Neuronal stem cell (in vitro differentiated cells): Measurements from ENCODE around the gene TECRL. TPM values are rescaled to one million over a fixed set of nuclear protein-coding genes. Genes with fewer than 3 reads are reported as not detected.

ENCODE experiments used
- DNase-seq: peaks from one replicate; pipeline ENCODE4 v3.0.0-alpha.2; 2013; ENCODE audit warnings: low spot score
- H2AFZ ChIP-seq: one replicate; pipeline ENCODE4 v1.6.1; 2013; ENCODE audit warnings: mild to moderate bottlenecking, low read length, inconsistent platforms
- H2AK5ac ChIP-seq: 2 replicates; pipeline ENCODE4 v1.6.1; 2013; ENCODE audit warnings: low read depth, mild to moderate bottlenecking, inconsistent platforms, low read length, moderate library complexity, mixed read lengths
- H2BK120ac ChIP-seq: 2 replicates; pipeline ENCODE4 v1.6.1; 2013; ENCODE audit warnings: low read depth, mild to moderate bottlenecking, inconsistent platforms, low read length, moderate library complexity, mixed read lengths
- H2BK12ac ChIP-seq: one replicate; pipeline ENCODE4 v1.6.1; 2013; ENCODE audit warnings: low read length, inconsistent platforms
- H2BK15ac ChIP-seq: 2 replicates; pipeline ENCODE4 v1.6.1; 2013; ENCODE audit warnings: mild to moderate bottlenecking, low read length, inconsistent platforms, mixed read lengths
- H2BK5ac ChIP-seq: one replicate; pipeline ENCODE4 v1.6.1; 2013; ENCODE audit warnings: inconsistent platforms, mild to moderate bottlenecking, low read length, moderate library complexity
- H3K14ac ChIP-seq: one replicate; pipeline ENCODE4 v1.6.1; 2013; ENCODE audit warnings: low read length, inconsistent platforms
- H3K18ac ChIP-seq: 2 replicates; pipeline ENCODE4 v1.6.1; 2013; ENCODE audit warnings: low read length, inconsistent platforms
- H3K23ac ChIP-seq: 2 replicates; pipeline ENCODE4 v1.6.1; 2013; ENCODE audit warnings: low read depth, mild to moderate bottlenecking, mixed read lengths, low read length, inconsistent platforms; ENCODE audit not compliant: poor library complexity
- H3K27ac ChIP-seq: replicated peaks from 3 replicates; pipeline ENCODE4 v1.5.1; 2013; ENCODE audit warnings: low read length, inconsistent platforms
- H3K27me3 ChIP-seq, 3 experiments: 2 replicates each; pipeline ENCODE4 v1.6.1; 2013; ENCODE audit warnings: low read length in 3 of 3, mild to moderate bottlenecking in 2 of 3, inconsistent platforms in 1 of 3, low read depth in 1 of 3, mixed read lengths in 1 of 3, moderate library complexity in 1 of 3; ENCODE audit not compliant: control insufficient read depth in 3 of 3, insufficient read depth in 3 of 3
- H3K36me3 ChIP-seq, 2 donors: replicated peaks in 1 of 2; 2 replicates each; pipeline ENCODE4 v1.6.1; 2013; ENCODE audit warnings: low read length in 2 of 2; ENCODE audit not compliant: control insufficient read depth in 2 of 2, insufficient read depth in 2 of 2
- H3K4ac ChIP-seq: 2 replicates; pipeline ENCODE4 v1.6.1; 2013; ENCODE audit warnings: inconsistent platforms, mild to moderate bottlenecking, low read length, moderate library complexity
- H3K4me1 ChIP-seq, 2 donors: 1 replicate in 1 of 2; 2 replicates in 1 of 2; pipeline ENCODE4 v1.6.1; 2013; ENCODE audit warnings: low read length in 2 of 2, low read depth in 1 of 2; ENCODE audit not compliant: control insufficient read depth in 2 of 2, insufficient read depth in 1 of 2
- H3K4me2 ChIP-seq: one replicate; pipeline ENCODE4 v1.6.1; 2013; ENCODE audit warnings: mild to moderate bottlenecking, low read length, inconsistent platforms; ENCODE audit not compliant: insufficient read depth, poor library complexity, severe bottlenecking
- H3K4me3 ChIP-seq, 2 donors: 2 replicates each; pipeline ENCODE4 v1.5.1; 2013; ENCODE audit warnings: low read length in 2 of 2, mild to moderate bottlenecking in 2 of 2, inconsistent platforms in 1 of 2, moderate library complexity in 1 of 2
- H3K79me1 ChIP-seq: one replicate; pipeline ENCODE4 v1.6.1; 2013; ENCODE audit warnings: low read depth, mild to moderate bottlenecking, inconsistent platforms, low read length, moderate library complexity
- H3K9ac ChIP-seq: one replicate; pipeline ENCODE4 v1.6.1; 2013; ENCODE audit warnings: mild to moderate bottlenecking, low read depth, low read length, inconsistent platforms; ENCODE audit not compliant: poor library complexity
- H3K9me3 ChIP-seq, 2 donors: replicated peaks in 1 of 2; 2 replicates each; pipeline versions ENCODE3 to v1.6.1; 2013; ENCODE audit warnings: low read length in 2 of 2, mild to moderate bottlenecking in 2 of 2, inconsistent platforms in 1 of 2, low read depth in 1 of 2, mixed read lengths in 1 of 2, moderate library complexity in 1 of 2; ENCODE audit not compliant: control insufficient read depth in 2 of 2, insufficient read depth in 1 of 2
- H4K8ac ChIP-seq: one replicate; pipeline ENCODE4 v1.6.1; 2013; ENCODE audit warnings: low read depth, mild to moderate bottlenecking, inconsistent platforms, low read length, moderate library complexity
- H4K91ac ChIP-seq: one replicate; pipeline ENCODE4 v1.6.1; 2013; ENCODE audit warnings: low read length, low read depth, mild to moderate bottlenecking, inconsistent platforms; ENCODE audit not compliant: poor library complexity
- WGBS, 2 donors: extraction: QIAGEN DNeasy Blood & Tissue Kit; methylation state at CpG; one replicate each; pipeline ENCODE4 v1.1.7; 2013; ENCODE audit warnings: missing lambda C conversion rate in 2 of 2, mixed read lengths in 1 of 2; ENCODE audit not compliant: insufficient read length in 2 of 2, insufficient replicate concordance in 1 of 2; ENCODE audit errors: extremely low coverage in 2 of 2; 5-methylcytosine and 5-hydroxymethylcytosine counted together
- polyA plus RNA-seq, 2 experiments: library from polyadenylated mRNA; stranded (reverse); fragments of 200-250 nt; gene quantifications; one replicate each; pipeline ENCODE4 v1.2.3, GENCODE V29; 2013

TECRL gene
- polyA plus RNA-seq (2013, experiment 1 of 2): not detected
- not detected for polyA plus RNA-seq (2013, experiment 2 of 2)

- no peaks in the 10 kb centered on the region for H3K4me1 ChIP-seq
- no peak within 1 kb of the TSS for H2BK120ac ChIP-seq
- H2BK15ac ChIP-seq: no peak within 1 kb of the TSS
- no peak within 1 kb of the TSS for H3K23ac ChIP-seq
- no peak for DNase-seq
- no peak within 1 kb of the TSS for H2BK5ac ChIP-seq
- H3K27ac ChIP-seq: no peak within 1 kb of the TSS
- H3K27me3 ChIP-seq: no peaks in the 10 kb centered on the region
- no CpG with 5 or more reads among the region's 4 CpGs for WGBS, 2 donors
- no peak within 1 kb of the TSS for H4K8ac ChIP-seq
- H3K4me2 ChIP-seq: no peak within 1 kb of the TSS
- no peak within 1 kb of the TSS for H3K4ac ChIP-seq
- H3K14ac ChIP-seq: no peak within 1 kb of the TSS
- H2BK12ac ChIP-seq: no peak within 1 kb of the TSS
- H3K9ac ChIP-seq: no peak within 1 kb of the TSS
- no peak within 1 kb of the TSS for H3K18ac ChIP-seq
- H2AK5ac ChIP-seq: no peak within 1 kb of the TSS
- H3K4me3 ChIP-seq: no peak within 1 kb of the TSS
- H2AFZ ChIP-seq: peak within 1 kb of the TSS; percentile 7
- H3K36me3 ChIP-seq: no peaks in the 10 kb centered on the region
- no peaks in the 10 kb centered on the region for H3K9me3 ChIP-seq
- no peak within 1 kb of the TSS for H4K91ac ChIP-seq
- no peaks in the 10 kb centered on the region for H3K79me1 ChIP-seq
Observed at GRCh38 chr4:64409300-64409699, at the start of gene TECRL. TECRL (minus strand) TSS chr4:64409450; CDS start chr4:64409351, 99 bp downstream.

GRCh38 chr4:64432674-64433073 is 23.4 kb upstream of the TECRL start:
- Histone ChIP-seq H4K91ac (no peak overlapping the region), H3K4ac (no peak overlapping the region), H2BK15ac (no peak overlapping the region), H2AFZ (no peak overlapping the region), H3K9ac (no peak overlapping the region), H2BK5ac (no peak overlapping the region), H3K27me3 (no peaks in the 10 kb centered on the region), H3K79me1 (peaks cover 1% of the 10 kb centered on the region), H3K4me1 (no peaks in the 10 kb centered on the region), H2BK12ac (no peak overlapping the region), H3K4me2 (no peak overlapping the region), H3K4me3 (peak overlapping the region in 1 of 2 donors; percentile 53), H2BK120ac (no peak overlapping the region), H3K9me3 (no peaks in the 10 kb centered on the region), H2AK5ac (no peak overlapping the region), H3K23ac (no peak overlapping the region), H3K18ac (no peak overlapping the region), H3K14ac (peak overlapping the region; percentile 9), H3K27ac (no peak overlapping the region), H3K36me3 (no peaks in the 10 kb centered on the region), H4K8ac (no peak overlapping the region)
- DNase-seq: no peak
- no CpG with 5 or more reads among the region's 10 CpGs for WGBS, 2 donors

GRCh38 chr4:64430933-64431332 is 21.7 kb upstream of the TECRL start:
- WGBS, 2 donors: no CpG with 5 or more reads among the region's 6 CpGs
- H3K27ac ChIP-seq: no peak overlapping the region
- no peak overlapping the region for H2AFZ ChIP-seq
- no peak overlapping the region for H3K4me2 ChIP-seq
- H2BK5ac ChIP-seq: no peak overlapping the region
- no peak overlapping the region for H3K14ac ChIP-seq
- no peak overlapping the region for H2BK12ac ChIP-seq
- no peak overlapping the region for H4K8ac ChIP-seq
- no peak overlapping the region for H2BK120ac ChIP-seq
- no peak overlapping the region for H2AK5ac ChIP-seq
- H2BK15ac ChIP-seq: no peak overlapping the region
- H3K18ac ChIP-seq: no peak overlapping the region
- no peaks in the 10 kb centered on the region for H3K27me3 ChIP-seq
- DNase-seq: no peak
- H3K23ac ChIP-seq: no peak overlapping the region
- peaks cover 1% of the 10 kb centered on the region for H3K79me1 ChIP-seq
- no peaks in the 10 kb centered on the region for H3K9me3 ChIP-seq
- no peak overlapping the region for H4K91ac ChIP-seq
- H3K9ac ChIP-seq: no peak overlapping the region
- H3K4ac ChIP-seq: no peak overlapping the region
- H3K36me3 ChIP-seq: no peaks in the 10 kb centered on the region
- H3K4me3 ChIP-seq: no peak overlapping the region
- no peaks in the 10 kb centered on the region for H3K4me1 ChIP-seq

GRCh38 chr4:64417974-64418373 is 8.7 kb upstream of the TECRL start:
- peak overlapping the region; percentile 56 for H2AFZ ChIP-seq
- H3K23ac ChIP-seq: no peak overlapping the region
- no peak overlapping the region for H2AK5ac ChIP-seq
- no peak overlapping the region for H2BK12ac ChIP-seq
- no peaks in the 10 kb centered on the region for H3K36me3 ChIP-seq
- H4K8ac ChIP-seq: no peak overlapping the region
- no peaks in the 10 kb centered on the region for H3K9me3 ChIP-seq
- H3K4me1 ChIP-seq: peaks cover 2 to 4% of the 10 kb centered on the region in 2 donors
- H2BK15ac ChIP-seq: no peak overlapping the region
- H3K27me3 ChIP-seq: no peaks in the 10 kb centered on the region
- H3K14ac ChIP-seq: no peak overlapping the region
- H3K9ac ChIP-seq: no peak overlapping the region
- WGBS, 2 donors: no CpG with 5 or more reads among the region's 1 CpG
- H3K4me2 ChIP-seq: no peak overlapping the region
- no peak overlapping the region for H3K4me3 ChIP-seq
- DNase-seq: peak; percentile 9
- H3K27ac ChIP-seq: no peak overlapping the region
- H2BK5ac ChIP-seq: no peak overlapping the region
- no peak overlapping the region for H2BK120ac ChIP-seq
- no peak overlapping the region for H4K91ac ChIP-seq
- no peak overlapping the region for H3K4ac ChIP-seq
- no peak overlapping the region for H3K18ac ChIP-seq
- H3K79me1 ChIP-seq: no peaks in the 10 kb centered on the region
